Mesenchymal stem cell (in vitro differentiated cells and primary cell): ENCODE results near the gene NBPF1.
"Not testable (repeated sequence)": the region's sequence is repeated elsewhere in the genome, so short reads cannot be mapped to it uniquely, and the experiment has no call there.

Experiments used
- DNase-seq: peaks from one replicate; pipeline ENCODE4 v3.0.0-alpha.2; 2013
- H2AFZ ChIP-seq: one replicate; pipeline ENCODE4 v1.6.1; 2013; ENCODE audit warnings: low read depth, mild to moderate bottlenecking, control low read depth, inconsistent platforms, low read length, moderate library complexity
- H2AK5ac ChIP-seq: 2 replicates; pipeline ENCODE4 v1.6.1; 2013; ENCODE audit warnings: low read length, moderate library complexity, mild to moderate bottlenecking, inconsistent platforms; ENCODE audit not compliant: severe bottlenecking
- H2BK120ac ChIP-seq: one replicate; pipeline ENCODE4 v1.6.1; 2013; ENCODE audit warnings: low read depth, mild to moderate bottlenecking, inconsistent platforms, low read length, moderate library complexity
- H2BK12ac ChIP-seq, 2 experiments: one replicate each; pipeline ENCODE4 v1.6.1; 2013; ENCODE audit warnings: inconsistent platforms in 2 of 2, low read length in 2 of 2, mild to moderate bottlenecking in 2 of 2, moderate library complexity in 2 of 2, control low read depth in 1 of 2
- H2BK15ac ChIP-seq: one replicate; pipeline ENCODE4 v1.6.1; 2013; ENCODE audit warnings: mild to moderate bottlenecking, low read depth, inconsistent platforms; ENCODE audit not compliant: poor library complexity, severe bottlenecking
- H2BK5ac ChIP-seq: 2 replicates; pipeline ENCODE4 v1.6.1; 2013; ENCODE audit warnings: low read depth, mild to moderate bottlenecking, low read length, control low read depth, inconsistent platforms; ENCODE audit not compliant: poor library complexity, severe bottlenecking
- H3K14ac ChIP-seq, 2 experiments: one replicate each; pipeline ENCODE4 v1.6.1; 2013; ENCODE audit warnings: inconsistent platforms in 2 of 2, low read length in 2 of 2, control low read depth in 1 of 2, mild to moderate bottlenecking in 1 of 2, moderate library complexity in 1 of 2
- H3K18ac ChIP-seq, 2 experiments: one replicate each; pipeline ENCODE4 v1.6.1; 2013; ENCODE audit warnings: inconsistent platforms in 2 of 2, low read length in 2 of 2, control low read depth in 1 of 2, low read depth in 1 of 2, mild to moderate bottlenecking in 1 of 2
- H3K23ac ChIP-seq, 2 experiments: one replicate each; pipeline ENCODE4 v1.6.1; 2013; ENCODE audit warnings: inconsistent platforms in 2 of 2, low read length in 2 of 2, mild to moderate bottlenecking in 2 of 2, moderate library complexity in 2 of 2, control low read depth in 1 of 2
- H3K27ac ChIP-seq: 2 replicates; pipeline ENCODE4 v1.5.1; 2013; ENCODE audit warnings: mild to moderate bottlenecking, moderate library complexity, low read length, control low read depth, inconsistent platforms; ENCODE audit not compliant: poor library complexity, severe bottlenecking
- H3K27me3 ChIP-seq, 2 experiments: 2 replicates each; pipeline versions ENCODE4 v1.6.1 to v1.7.0; 2013; ENCODE audit warnings: low read length in 2 of 2, mild to moderate bottlenecking in 2 of 2, moderate library complexity in 2 of 2, control low read depth in 1 of 2, inconsistent platforms in 1 of 2; ENCODE audit not compliant: control insufficient read depth in 1 of 2, insufficient read depth in 1 of 2
- H3K36me3 ChIP-seq, 2 experiments: 2 replicates each; pipeline versions ENCODE4 v1.6.1 to v1.7.0; 2013; ENCODE audit warnings: low read length in 2 of 2, control low read depth in 1 of 2, inconsistent platforms in 1 of 2, low read depth in 1 of 2, mild to moderate bottlenecking in 1 of 2; ENCODE audit not compliant: insufficient read depth in 2 of 2, control insufficient read depth in 1 of 2
- H3K4ac ChIP-seq, 2 experiments: one replicate each; pipeline ENCODE4 v1.6.1; 2013; ENCODE audit warnings: inconsistent platforms in 2 of 2, low read length in 2 of 2, mild to moderate bottlenecking in 2 of 2, moderate library complexity in 2 of 2, control low read depth in 1 of 2, low read depth in 1 of 2
- H3K4me1 ChIP-seq: 2 replicates; pipeline ENCODE4 v1.6.1; 2013; ENCODE audit warnings: low read depth, low read length, control low read depth; ENCODE audit not compliant: control insufficient read depth, insufficient read depth
- H3K4me2 ChIP-seq: 2 replicates; pipeline ENCODE4 v1.6.1; 2013; ENCODE audit warnings: low read length, mild to moderate bottlenecking, inconsistent platforms; ENCODE audit not compliant: poor library complexity, severe bottlenecking
- H3K4me3 ChIP-seq, 2 experiments: 2 replicates each; pipeline versions ENCODE4 v1.5.1 to v1.7.0; 2013; ENCODE audit warnings: low read length in 2 of 2, mild to moderate bottlenecking in 2 of 2, control low read depth in 1 of 2, low read depth in 1 of 2; ENCODE audit not compliant: insufficient read depth in 1 of 2
- H3K79me1 ChIP-seq: replicated peaks from 2 replicates; pipeline ENCODE4 v1.6.1; 2013; ENCODE audit warnings: mild to moderate bottlenecking, control low read depth, low read length, inconsistent platforms; ENCODE audit not compliant: poor library complexity, severe bottlenecking
- H3K9ac ChIP-seq: 2 replicates; pipeline ENCODE4 v1.7.0; 2013; ENCODE audit warnings: mild to moderate bottlenecking, low read length, moderate library complexity
- H3K9me3 ChIP-seq: 2 replicates; pipeline ENCODE4 v1.7.0; 2013; ENCODE audit warnings: mild to moderate bottlenecking, low read length; ENCODE audit not compliant: control insufficient read depth
- H4K8ac ChIP-seq: one replicate; pipeline ENCODE4 v1.6.1; 2013; ENCODE audit warnings: inconsistent platforms, mild to moderate bottlenecking, low read length, moderate library complexity
- H4K91ac ChIP-seq: one replicate; pipeline ENCODE4 v1.6.1; 2013; ENCODE audit warnings: mild to moderate bottlenecking, low read length, inconsistent platforms
- WGBS: methylation state at CpG from one replicate; pipeline ENCODE4 v1.1.7; 2013; ENCODE audit warnings: mixed read lengths; 5-methylcytosine and 5-hydroxymethylcytosine counted together

The NBPF1 gene

DNA sequence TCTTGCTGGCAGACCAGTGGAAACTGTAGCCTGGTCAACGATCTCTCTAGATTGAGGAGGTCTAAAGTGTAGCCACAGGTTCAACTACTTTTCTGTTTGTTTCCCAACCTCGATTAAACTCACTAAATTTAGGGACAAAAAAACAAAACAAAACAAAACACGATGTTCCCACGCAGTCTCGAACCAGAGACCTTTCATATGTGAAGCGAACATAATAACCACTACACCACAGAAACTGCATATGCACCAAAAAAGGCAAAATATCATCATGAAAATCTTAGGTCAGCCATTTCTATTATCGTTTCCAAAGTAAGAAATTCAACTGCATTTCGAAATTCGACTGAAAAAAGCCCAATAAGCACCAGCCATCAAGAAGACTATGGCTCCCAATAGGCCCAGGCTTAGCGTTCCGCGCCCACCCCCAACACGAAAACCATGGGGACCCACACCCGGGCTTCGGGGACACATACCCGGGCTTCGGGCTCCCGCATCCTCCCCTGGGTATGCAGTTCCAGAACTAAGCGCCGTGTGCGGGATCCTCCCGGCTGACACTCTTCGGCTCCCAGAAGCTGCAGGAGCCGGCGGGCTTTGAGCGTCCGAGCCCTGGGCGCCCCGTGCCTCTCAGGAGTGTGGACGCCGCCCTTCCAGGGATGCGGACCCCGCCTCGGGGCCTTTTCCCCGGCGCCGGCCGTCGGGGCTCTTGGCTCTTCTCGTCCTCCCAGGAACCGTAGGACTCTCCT is 65.7 kb downstream of the NBPF1 start:
- not testable (repeated sequence) for H3K9ac ChIP-seq, H2BK15ac ChIP-seq, H3K27me3 ChIP-seq, H3K36me3 ChIP-seq, H3K4ac ChIP-seq, H2BK12ac ChIP-seq, H3K4me1 ChIP-seq, H3K4me2 ChIP-seq, H3K23ac ChIP-seq, H3K4me3 ChIP-seq, H3K18ac ChIP-seq, H3K14ac ChIP-seq, H2BK120ac ChIP-seq, H2AFZ ChIP-seq, H3K79me1 ChIP-seq, H2BK5ac ChIP-seq, H4K8ac ChIP-seq, H2AK5ac ChIP-seq, H3K27ac ChIP-seq, H4K91ac ChIP-seq, DNase-seq, H3K9me3 ChIP-seq
- WGBS, result no CpG with 5 or more reads among the region's 41 CpGs

GRCh38 chr1:16545682-16546095 is 67.7 kb downstream of the NBPF1 start:
- H2BK15ac ChIP-seq, H3K4ac ChIP-seq, H3K27ac ChIP-seq, H3K4me2 ChIP-seq, H2BK12ac ChIP-seq, H3K9me3 ChIP-seq, H3K14ac ChIP-seq, H3K4me3 ChIP-seq, H2BK5ac ChIP-seq, H2AFZ ChIP-seq, H3K4me1 ChIP-seq, H3K36me3 ChIP-seq, H3K9ac ChIP-seq, H4K91ac ChIP-seq, H2AK5ac ChIP-seq, H2BK120ac ChIP-seq, H3K18ac ChIP-seq, H3K79me1 ChIP-seq, H4K8ac ChIP-seq, H3K23ac ChIP-seq, H3K27me3 ChIP-seq: not testable (repeated sequence)
- WGBS, result 7% methylated on average over 12 of the region's 16 CpGs
- DNase-seq, result peak; percentile 59

DNA sequence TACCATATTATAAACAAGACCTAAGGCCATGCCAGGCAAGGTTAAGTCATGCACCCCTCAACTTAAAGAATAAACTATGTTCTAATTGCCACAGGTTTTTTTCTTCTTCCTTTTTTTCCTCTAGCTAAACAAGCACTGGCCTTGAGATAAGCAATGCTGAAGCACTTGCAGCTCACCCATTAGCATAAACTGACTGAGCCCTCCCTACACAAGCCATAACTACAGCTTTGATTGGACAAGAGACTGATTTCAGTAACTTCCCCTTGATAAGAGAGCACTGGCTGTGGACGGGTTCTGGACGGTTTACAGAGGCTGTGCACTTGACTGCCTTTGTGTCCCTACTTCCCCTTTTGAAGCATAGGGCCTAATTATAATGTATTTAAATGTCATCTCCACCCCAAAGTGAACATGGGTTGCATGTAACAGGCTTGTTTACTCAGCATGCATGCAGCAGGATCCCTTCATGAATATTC is 72.9 kb downstream of the NBPF1 start:
- H3K4me2 ChIP-seq, H3K4ac ChIP-seq, H3K79me1 ChIP-seq, H3K27ac ChIP-seq, H3K23ac ChIP-seq, H2BK5ac ChIP-seq, H3K18ac ChIP-seq, H3K36me3 ChIP-seq, H2BK12ac ChIP-seq, H2AK5ac ChIP-seq, H4K8ac ChIP-seq, H3K9ac ChIP-seq, H3K27me3 ChIP-seq, H4K91ac ChIP-seq, H2AFZ ChIP-seq, H2BK120ac ChIP-seq, H3K4me3 ChIP-seq, H3K14ac ChIP-seq, DNase-seq, H3K4me1 ChIP-seq, H3K9me3 ChIP-seq, H2BK15ac ChIP-seq: not testable (repeated sequence)
- WGBS, result no CpG with 5 or more reads among the region's 2 CpGs

GRCh38 chr1:16537528-16537927 is 75.8 kb downstream of the NBPF1 start:
- not testable (repeated sequence) for H3K23ac ChIP-seq, H3K9me3 ChIP-seq, H3K4me3 ChIP-seq, H3K4me1 ChIP-seq, H2BK120ac ChIP-seq, H2AK5ac ChIP-seq, H2BK12ac ChIP-seq, H2AFZ ChIP-seq, H2BK5ac ChIP-seq, H4K8ac ChIP-seq, H3K18ac ChIP-seq, H3K27me3 ChIP-seq, H3K27ac ChIP-seq, H3K4me2 ChIP-seq, H3K9ac ChIP-seq, H3K36me3 ChIP-seq, DNase-seq, H3K4ac ChIP-seq, H3K79me1 ChIP-seq, H2BK15ac ChIP-seq, H4K91ac ChIP-seq, H3K14ac ChIP-seq
- WGBS, result 89% methylated on average over 4 of the region's 6 CpGs
